HG02970 (cell line): ENCODE data around the gene THYN1.

Experiments used
- ATAC-seq: cut with Tn5 transposase; IDR thresholded peaks from one replicate; pipeline ENCODE4 v1.9.1; 2021; ENCODE audit warnings: mild to moderate bottlenecking, moderate library complexity, moderate number of reproducible peaks; ENCODE audit not compliant: unreplicated experiment, low FRiP score

THYN1 gene

DNA sequence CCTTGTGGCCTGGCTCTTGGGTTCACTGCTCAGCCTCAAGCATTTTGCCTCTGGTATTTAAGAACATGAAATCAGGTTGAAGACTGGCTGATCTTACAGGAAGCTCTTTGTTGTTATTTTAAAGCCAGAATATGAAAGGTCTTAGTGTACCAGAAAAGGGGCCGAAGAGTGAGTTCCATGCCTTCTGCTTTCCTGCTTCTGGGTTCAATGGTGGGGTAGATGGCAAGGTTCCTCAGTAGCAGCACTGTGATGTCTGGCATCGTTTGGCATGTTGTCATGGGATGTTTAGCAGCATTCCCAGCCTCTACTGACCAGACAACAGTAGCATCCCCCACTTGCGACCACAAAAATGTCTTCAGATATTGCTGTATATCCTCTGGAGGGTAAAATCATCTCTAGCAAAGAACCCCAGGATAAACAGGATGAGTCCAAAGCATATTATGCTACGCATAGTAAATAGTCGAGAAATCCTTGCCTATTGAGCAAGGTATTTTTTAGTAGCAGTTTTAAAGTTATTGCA is 26.3 kb downstream of the THYN1 start:
- no peak for ATAC-seq

DNA sequence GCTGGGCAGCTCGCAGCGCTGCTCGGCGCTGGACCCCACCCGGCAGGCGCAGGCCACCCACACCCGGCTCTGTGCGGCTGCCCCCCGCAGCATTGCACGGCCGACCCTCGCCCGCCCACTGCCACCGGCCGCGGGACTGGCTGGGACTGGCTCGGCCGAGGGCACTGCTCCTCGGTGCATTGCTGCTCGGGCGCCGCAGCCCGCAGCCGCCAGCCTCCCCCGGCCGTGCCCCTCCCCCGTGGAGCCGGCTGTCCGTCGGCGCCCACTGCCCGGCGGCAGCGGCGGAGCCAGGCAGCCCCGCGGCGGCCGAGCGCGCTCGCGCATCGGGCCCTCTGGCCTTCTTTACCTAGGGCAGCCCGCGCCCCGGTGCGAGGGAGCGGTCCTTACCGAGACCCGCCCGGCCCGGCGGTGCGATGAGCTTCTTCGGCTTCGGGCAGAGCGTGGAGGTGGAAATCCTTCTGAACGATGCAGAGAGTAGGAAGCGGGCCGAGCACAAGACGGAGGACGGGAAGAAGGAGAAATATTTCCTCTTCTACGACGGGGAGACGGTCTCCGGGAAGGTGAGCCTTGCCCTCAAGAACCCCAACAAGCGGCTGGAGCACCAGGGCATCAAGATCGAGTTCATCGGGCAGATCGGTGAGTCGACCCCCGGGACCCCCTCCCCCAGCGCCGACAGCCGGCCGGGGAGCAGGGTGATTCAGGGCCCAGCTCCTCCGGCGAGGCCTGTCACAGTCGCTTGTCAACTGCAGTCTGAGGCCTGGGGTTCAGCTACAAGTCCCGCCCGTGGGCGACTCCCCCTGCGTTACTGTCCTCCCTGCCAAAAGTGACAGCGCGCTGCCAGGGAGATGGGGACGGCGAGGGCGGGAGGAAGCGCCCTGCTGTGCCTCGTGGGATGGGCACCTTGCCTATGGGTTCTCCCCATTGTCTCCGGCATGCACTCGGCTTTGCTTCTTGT is 28.2 kb downstream of the THYN1 start:
- ATAC-seq = no peak

DNA sequence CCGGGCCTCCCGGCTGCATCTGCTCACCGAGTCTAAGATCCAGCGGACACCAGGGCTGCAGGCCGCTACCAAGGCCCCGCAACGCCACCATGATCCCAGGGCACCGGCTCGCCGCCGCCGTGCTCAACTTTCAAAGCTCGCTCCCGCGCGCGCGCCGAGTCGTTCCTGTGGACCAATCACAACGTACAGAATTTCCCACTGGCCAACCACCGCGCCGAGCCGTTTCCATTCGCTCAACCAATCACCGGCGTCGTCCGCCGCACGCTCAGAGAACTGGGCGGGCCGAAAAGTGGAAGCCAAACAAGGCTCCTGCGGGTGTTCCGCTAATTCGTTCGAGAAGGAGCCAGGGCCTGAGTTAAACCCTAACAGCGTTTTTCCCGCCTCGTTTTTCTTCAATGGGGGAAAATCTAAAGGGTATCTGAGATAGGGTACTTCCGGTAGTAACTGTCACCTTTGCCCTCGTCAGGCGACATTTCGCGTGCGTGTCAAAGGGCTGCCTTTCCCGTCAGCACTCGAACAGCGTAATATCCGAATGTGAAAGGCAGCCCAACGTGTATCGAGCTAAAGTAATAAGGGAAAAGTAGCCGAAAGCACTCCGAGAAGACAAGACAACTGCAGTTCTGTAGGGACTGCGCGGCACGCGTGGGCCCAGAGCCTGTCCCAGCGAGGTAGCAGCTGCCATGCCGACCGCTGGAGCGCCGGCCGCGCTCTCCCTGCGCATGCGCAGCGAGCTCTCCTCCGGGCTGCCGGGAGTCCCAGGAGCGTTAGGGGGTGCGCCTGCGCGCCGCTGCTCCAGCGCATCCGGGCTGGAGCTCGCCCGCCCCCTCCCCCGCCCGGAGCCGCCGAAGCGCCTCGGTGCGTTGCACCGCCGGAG is 29.1 kb downstream of the THYN1 start, which contains the start of the genes NCAPD3 and VPS26B:
Gene NCAPD3 (minus strand): TSS at position 132 of the 874 bp plus-strand sequence. CDS start 41 bp downstream, at position 91.
Gene VPS26B (plus strand): TSS at position 836 of the 874 bp plus-strand sequence. CDS start 452 bp downstream, outside the sequence.
- ATAC-seq = peak; percentile 78

DNA sequence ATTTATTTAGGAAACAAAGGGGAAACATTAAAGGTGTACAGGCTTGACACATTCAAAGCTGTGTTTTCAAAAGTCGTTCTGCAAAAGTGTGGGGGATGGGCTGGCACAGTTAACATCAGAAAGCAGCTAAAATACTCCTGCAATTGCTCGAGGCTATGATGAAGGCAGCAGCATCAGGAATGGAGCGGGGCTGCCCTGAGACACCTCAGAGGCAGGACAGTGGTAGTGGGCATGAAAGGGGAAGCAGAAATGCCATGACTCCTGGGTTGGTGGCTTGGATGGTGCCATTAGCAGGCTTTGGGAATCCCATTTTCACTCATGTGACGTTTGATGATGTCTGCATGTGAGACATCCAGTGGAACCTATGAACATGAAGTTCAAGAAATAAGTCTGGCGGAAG is 30.0 kb downstream of the THYN1 start:
- ATAC-seq = no peak

DNA sequence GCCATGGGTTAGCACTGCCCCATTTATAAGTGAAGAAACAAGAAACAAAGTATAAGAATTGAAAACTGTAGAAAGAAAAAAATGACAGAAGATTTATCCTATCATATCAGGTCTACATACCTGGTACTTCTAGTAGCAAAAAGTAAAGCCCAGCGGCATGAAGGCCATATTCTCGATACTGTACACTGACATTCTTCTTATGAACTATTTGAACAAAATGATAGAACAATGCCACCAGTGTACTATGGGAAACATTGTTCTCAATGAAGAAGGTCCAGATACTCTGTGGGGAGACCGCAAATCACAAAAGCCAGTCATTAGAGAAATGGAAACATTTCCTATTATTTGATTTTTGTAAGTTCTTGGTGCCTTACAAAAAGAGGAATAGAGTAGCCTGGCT is 36.3 kb downstream of the THYN1 start:
- no peak for ATAC-seq

DNA sequence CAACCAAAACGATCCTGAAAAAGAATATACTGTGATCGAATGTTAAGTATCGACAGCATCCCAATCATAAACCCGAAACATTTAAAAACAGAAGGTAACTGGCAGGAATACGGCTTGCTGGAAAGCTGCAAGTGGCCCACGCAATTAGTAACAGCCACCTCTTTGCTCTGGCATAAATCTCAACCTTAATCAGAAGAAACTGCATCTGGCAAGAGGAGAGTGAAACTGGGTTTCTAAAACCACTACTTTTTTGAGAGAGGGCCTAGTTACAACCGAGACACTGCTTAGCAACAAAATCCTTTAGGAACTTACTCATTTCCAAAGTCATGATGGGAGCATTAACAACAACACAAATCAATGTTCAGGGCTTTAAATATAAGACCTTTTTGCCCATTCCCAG is 37.3 kb downstream of the THYN1 start:
- no peak for ATAC-seq

DNA sequence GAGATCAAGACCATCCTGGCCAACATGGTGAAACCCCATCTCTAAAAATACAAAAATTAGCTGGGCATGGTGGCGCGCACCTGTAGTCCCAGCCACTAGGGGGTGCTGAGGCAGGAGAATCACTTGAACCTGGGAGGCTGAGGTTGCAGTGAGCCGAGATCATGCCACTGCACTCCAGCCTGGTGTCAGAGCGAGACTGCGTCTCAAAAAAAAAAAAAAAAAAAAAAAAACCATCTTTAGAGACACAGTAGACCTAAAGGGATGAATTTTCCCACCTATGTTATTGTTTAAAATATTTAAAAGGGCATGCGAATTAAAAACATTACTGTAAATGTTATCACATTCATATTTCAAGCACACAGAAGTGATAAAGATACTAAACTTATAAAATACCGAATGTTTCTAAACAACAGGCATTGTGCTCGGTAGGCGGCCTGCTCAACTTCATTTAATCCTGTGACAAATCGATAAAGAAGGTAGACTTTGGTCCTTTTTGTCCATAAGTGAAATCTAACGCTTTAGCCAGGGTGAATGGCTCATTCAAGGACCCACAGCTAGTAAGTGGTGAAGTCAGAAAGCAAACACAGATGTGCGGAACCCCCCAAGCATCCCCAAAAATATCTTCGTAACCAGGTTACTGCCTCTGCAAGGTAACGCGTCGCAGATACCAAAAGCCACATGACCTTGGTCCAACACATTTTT is 45.5 kb downstream of the THYN1 start:
- no peak for ATAC-seq

DNA sequence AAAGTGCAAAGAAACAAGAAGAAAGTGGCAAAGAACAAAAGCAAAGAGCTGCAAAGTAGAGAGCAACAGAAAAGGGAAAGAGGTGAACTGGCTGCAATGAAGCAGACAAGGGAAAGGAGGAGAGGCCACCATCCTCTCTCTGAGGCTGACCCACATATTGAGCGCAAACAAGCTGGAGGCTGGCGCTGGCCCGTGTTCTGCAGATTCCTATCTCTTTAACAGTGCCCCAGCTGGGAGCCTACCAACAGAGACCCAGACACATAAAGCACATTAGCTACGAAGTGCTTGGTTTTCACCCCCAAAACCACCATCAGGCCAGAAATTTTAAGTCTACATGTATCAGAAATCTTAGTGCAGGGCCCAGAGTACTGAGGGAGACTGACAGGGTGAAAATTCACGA is 47.0 kb downstream of the THYN1 start:
- ATAC-seq = no peak

DNA sequence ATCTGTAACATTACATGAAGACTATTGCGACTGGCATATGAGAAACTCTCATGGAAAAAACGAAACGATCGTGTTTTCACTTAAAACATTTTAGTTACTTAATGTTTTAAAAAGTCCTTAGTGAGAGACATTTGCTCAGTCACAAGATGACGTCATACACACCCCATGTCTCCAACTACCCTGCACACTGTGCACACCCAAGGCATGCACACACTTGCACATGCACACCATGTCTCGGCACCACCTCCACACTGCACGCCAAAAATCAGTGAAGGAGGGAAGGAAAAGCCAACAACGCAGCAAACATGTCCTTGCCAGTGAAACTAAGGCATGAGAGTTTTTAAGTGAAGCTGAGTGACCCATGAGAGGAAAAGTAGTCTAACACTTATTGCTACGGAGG is 47.4 kb downstream of the THYN1 start:
- ATAC-seq = no peak

DNA sequence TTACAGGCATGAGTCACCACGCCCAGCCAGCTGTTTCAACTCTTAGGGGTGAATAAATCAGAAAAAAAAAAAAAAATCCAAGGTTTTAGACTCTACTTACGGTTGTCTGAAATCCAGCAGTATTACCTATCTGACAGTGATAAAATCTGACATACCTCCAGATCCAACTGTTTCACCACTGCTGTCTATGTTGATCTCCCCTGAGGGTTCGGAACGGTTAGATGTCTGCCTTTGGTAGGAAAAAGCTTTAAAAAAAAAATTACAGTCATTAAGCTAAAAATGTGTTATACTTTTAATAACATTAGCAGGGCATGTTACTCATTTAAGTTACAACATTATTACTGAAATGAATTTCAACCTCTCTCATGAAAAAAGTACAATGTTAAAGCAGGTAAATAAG is 50.5 kb downstream of the THYN1 start:
- no peak for ATAC-seq

DNA sequence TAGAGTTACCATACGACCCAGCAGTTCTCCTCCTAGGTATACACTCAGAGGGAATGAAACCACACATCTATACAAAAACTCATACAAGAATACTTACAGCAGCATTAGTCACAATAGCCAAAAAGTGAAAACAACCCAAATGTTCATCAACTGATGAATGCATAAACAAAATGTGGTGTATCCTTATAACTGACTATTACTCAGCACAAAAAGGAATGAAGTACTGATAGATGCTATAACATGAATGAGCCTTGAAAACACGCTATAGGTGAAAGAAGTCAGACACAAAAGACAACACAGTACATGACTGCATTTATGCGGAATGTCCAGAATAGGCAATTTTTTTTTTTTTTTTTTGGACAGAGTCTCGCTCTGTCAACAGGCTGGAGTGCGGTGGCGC is 52.5 kb downstream of the THYN1 start:
- ATAC-seq = no peak

DNA sequence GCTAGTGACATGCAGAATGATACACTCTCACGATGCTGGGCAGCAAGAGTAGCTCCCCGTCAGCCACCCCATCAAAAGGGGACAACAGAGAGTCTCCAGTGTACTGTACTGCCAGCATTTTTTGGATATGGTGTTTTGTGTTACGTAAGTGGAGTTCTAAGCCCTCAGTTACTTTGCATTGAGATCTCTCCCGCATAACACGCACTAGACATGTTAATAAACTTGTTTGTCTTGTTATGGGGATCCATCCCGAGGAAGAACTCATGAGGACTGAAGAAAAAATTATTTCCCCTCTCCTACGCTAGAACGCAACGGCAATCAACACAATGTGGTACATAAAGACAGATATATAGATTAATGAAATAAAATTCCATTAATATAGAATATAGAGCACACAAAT is 53.6 kb downstream of the THYN1 start:
- no peak for ATAC-seq
